Renal cortical epithelial cell (primary cell): Measurements from ENCODE around the gene JDP2. TPM values are rescaled to one million over a fixed set of nuclear protein-coding genes. Genes with fewer than 3 reads are reported as not detected.

Experiments used
- DNase-seq: peaks from one replicate; pipeline ENCODE4 v3.0.0-alpha.2; 2011; ENCODE audit warnings: low read depth
- total RNA-seq: library from RNA; depleted of rRNA; stranded (reverse); fragments of >200 nt; gene quantifications from 2 replicates; pipeline ENCODE4 v1.2.3, GENCODE V29; 2014

The JDP2 gene
- total RNA-seq, 1 donor from 2014 or later = 27.0 TPM

GRCh38 chr14:75409316-75410205, 18.3 kb upstream of the JDP2 start:
- DNase-seq = no peak

- DNase-seq = peak; percentile 59
Observed at GRCh38 chr14:75411214-75411540, 16.6 kb upstream of the JDP2 start.

- no peak for DNase-seq
Observed at GRCh38 chr14:75413013-75413412, 14.8 kb upstream of the JDP2 start.

- no peak for DNase-seq
Observed at GRCh38 chr14:75417674-75418073, 10.1 kb upstream of the JDP2 start.

- peak; percentile 23 for DNase-seq
Observed at GRCh38 chr14:75418850-75419768, 8.7 kb upstream of the JDP2 start.

- DNase-seq = peak; percentile 38
Observed at GRCh38 chr14:75422169-75422568, 5.7 kb upstream of the JDP2 start.

- DNase-seq = no peak
Observed at GRCh38 chr14:75424496-75424895, 3.3 kb upstream of the JDP2 start.

GRCh38 chr14:75425446-75425845, 2.4 kb upstream of the JDP2 start:
- no peak for DNase-seq

GRCh38 chr14:75426332-75427125, 1.3 kb upstream of the JDP2 start:
- no peak for DNase-seq

GRCh38 chr14:75427126-75427481, 718 bp upstream of the JDP2 start:
- no peak for DNase-seq

GRCh38 chr14:75428230-75429104, 645 bp downstream of the JDP2 start:
- no peak for DNase-seq

- no peak for DNase-seq
Observed at GRCh38 chr14:75429562-75429961, 1.7 kb downstream of the JDP2 start.

GRCh38 chr14:75430116-75430515, 2.3 kb downstream of the JDP2 start:
- no peak for DNase-seq

- DNase-seq = no peak
Observed at GRCh38 chr14:75430526-75430925, 2.7 kb downstream of the JDP2 start.

- DNase-seq = no peak
Observed at GRCh38 chr14:75430976-75431375, 3.2 kb downstream of the JDP2 start.

GRCh38 chr14:75431827-75432226, 4.0 kb downstream of the JDP2 start:
- no peak for DNase-seq

GRCh38 chr14:75432411-75432810, 4.6 kb downstream of the JDP2 start:
- no peak for DNase-seq

GRCh38 chr14:75433631-75434071, 5.8 kb downstream of the JDP2 start:
- no peak for DNase-seq

GRCh38 chr14:75434138-75434889, 6.5 kb downstream of the JDP2 start:
- no peak for DNase-seq

GRCh38 chr14:75434890-75435248, 7.0 kb downstream of the JDP2 start:
- DNase-seq = no peak
